Measurements from ENCODE around the gene PROZ. TPM values are rescaled to one million over a fixed set of nuclear protein-coding genes. Genes with fewer than 3 reads are reported as not detected.

Gene PROZ, protein sequence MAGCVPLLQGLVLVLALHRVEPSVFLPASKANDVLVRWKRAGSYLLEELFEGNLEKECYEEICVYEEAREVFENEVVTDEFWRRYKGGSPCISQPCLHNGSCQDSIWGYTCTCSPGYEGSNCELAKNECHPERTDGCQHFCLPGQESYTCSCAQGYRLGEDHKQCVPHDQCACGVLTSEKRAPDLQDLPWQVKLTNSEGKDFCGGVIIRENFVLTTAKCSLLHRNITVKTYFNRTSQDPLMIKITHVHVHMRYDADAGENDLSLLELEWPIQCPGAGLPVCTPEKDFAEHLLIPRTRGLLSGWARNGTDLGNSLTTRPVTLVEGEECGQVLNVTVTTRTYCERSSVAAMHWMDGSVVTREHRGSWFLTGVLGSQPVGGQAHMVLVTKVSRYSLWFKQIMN
- total RNA-seq (not detected), polyA plus RNA-seq (under 1 TPM in 1 of 3 donors, not detected in 2; 0.11 TPM)
- long read RNA-seq, donor 1, result 0 reads
- long read RNA-seq, donor 2, result 0 reads

DNA sequence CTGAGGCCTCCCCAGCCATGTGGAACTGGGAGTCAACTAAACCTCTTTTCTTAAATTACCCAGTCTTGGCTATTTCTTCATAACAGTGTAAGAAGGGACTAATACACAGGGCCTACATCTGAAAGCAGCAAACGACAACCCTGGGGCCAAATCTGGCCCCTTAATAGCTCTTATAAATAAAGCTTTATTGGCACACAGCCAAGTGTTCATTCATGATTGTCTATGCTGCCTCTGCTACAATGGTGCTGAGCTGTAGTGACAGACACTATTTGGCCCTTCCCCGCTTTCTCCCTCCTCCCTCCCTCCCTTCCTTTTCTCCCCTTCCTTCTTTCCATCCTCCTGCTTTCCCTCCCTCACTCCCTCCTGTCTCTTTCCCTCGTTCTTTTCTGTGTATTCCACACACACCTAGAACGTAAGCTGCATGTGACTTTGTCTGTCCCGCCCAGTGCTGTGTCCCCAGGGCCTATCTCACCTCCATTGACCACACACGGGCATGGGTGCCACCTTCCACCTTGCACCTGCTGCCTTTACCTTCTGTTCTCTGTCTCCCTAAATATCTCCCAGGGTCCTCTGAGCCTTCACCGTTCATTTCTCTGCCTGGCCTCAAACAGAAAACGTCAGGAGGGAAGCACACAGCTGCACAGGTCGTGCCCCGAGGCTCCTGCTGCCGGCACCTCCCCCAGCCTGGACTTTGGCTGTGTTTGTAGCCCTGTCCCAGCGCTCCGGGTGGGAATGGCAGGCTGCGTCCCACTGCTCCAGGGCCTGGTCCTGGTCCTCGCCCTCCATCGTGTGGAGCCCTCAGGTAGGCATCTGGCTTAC is at the start of gene PROZ:
Gene PROZ (plus strand): TSS at position 720 of the 819 bp plus-strand sequence. CDS start 13 bp downstream, at position 733.
- Histone ChIP-seq H3K4me1 (peaks cover 0 to 29% (median 9%) of the 10 kb centered on the region in 6 donors), H3K27me3 (replicated peaks in 1 of 7) (peaks cover 0 to 46% (median 10%) of the 10 kb centered on the region in 7 donors), H3K36me3 (no peaks in the 10 kb centered on the region), H3K4me3 (no peak within 1 kb of the TSS), H3K27ac (no peak within 1 kb of the TSS), H3K9me3 (peaks cover 0 to 15% (median 3%) of the 10 kb centered on the region in 8 donors)
- WGBS, 5 donors, result 70 to 78% (median 75%) methylated on average over 14 to 16 of the region's 16 CpGs
- TF ChIP-seq POLR2AphosphoS5 (IDR thresholded peaks at IDR 0.05), result no peak
- TF ChIP-seq POLR2A (IDR thresholded peaks at IDR 0.05), result no peak
- TF ChIP-seq, protein P1, sequence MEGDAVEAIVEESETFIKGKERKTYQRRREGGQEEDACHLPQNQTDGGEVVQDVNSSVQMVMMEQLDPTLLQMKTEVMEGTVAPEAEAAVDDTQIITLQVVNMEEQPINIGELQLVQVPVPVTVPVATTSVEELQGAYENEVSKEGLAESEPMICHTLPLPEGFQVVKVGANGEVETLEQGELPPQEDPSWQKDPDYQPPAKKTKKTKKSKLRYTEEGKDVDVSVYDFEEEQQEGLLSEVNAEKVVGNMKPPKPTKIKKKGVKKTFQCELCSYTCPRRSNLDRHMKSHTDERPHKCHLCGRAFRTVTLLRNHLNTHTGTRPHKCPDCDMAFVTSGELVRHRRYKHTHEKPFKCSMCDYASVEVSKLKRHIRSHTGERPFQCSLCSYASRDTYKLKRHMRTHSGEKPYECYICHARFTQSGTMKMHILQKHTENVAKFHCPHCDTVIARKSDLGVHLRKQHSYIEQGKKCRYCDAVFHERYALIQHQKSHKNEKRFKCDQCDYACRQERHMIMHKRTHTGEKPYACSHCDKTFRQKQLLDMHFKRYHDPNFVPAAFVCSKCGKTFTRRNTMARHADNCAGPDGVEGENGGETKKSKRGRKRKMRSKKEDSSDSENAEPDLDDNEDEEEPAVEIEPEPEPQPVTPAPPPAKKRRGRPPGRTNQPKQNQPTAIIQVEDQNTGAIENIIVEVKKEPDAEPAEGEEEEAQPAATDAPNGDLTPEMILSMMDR (IDR thresholded peaks at IDR 0.05 in 8 of 11, conservative IDR thresholded peaks at IDR 0.05 in 3 of 11), result no peak
- intact Hi-C loops (cut with DNase I; ENCODE audit: low total_unique reads), result loop anchor here (10.0 kb wide), 1 partner anchor 47 kb away; the partner anchor contains the start of genes CUL4A and PCID2
- no peak for DNase-seq

DNA sequence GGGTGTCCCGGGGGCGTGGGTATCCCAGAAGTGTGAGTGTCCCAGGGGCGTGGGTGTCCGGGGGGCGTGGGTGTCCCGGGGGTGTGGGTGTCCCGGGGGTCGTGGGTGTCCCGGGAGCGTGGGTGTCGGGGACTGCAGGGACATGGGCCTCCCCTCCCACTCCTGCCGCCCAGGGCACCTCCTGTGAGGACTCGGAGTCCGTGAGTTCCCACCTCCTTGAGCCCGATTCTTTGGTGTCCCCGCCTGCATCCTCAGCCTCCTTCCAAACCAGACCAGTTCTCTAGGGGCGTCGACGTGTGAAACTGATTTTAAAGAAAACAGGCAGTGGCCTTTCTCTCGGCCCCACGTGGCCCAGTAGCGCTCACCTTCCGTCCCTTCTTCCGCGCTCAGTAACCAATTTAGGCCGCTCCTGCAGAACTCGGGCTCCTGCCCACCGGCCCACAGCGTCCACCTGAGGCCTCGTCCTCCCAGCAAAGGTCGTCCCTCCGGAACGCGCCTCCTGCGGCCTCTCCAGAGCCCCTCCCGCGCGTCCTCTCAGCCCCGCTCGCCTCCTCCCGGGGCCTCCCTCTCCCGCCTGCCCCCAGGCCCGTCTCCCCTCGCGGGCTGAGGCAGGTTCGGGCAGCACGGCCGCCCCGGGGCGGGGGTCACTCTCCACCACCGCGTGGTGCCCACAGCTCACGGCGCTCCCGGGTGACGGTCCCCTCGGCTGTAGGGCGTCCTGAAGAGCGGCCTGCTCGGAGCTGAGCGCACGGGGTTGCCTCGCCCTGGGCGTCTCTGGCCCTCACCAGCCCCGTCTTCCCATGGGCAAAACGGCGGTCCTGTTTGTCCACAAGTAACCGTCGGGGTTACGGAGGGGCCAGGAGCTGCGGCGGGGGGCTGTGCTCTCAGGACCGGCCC is 49.0 kb upstream of the PROZ start:
- peak overlapping the region in 6 of 8 donors; percentile 25 to 68 (median 42) for H3K4me3 ChIP-seq
- WGBS, 5 donors, result 28 to 38% (median 35%) methylated on average over 57 to 73 of the region's 73 CpGs
- TF ChIP-seq, protein P1 (IDR thresholded peaks at IDR 0.05 in 8 of 11, conservative IDR thresholded peaks at IDR 0.05 in 3 of 11), result no peak
- no peak for TF ChIP-seq POLR2AphosphoS5 (IDR thresholded peaks at IDR 0.05)
- TF ChIP-seq POLR2A (IDR thresholded peaks at IDR 0.05), result no peak
- H3K36me3 ChIP-seq, result no peaks in the 10 kb centered on the region
- intact Hi-C loops (cut with DNase I; ENCODE audit: low total_unique reads), result no loop called here
- H3K27ac ChIP-seq, result no peak overlapping the region
- H3K27me3 ChIP-seq (replicated peaks in 1 of 7), result peaks cover 0 to 43% (median 21%) of the 10 kb centered on the region in 7 donors
- peaks cover 9 to 18% (median 15%) of the 10 kb centered on the region in 6 donors for H3K4me1 ChIP-seq
- peak; percentile 65 for DNase-seq
- H3K9me3 ChIP-seq, result no peaks in the 10 kb centered on the region

DNA sequence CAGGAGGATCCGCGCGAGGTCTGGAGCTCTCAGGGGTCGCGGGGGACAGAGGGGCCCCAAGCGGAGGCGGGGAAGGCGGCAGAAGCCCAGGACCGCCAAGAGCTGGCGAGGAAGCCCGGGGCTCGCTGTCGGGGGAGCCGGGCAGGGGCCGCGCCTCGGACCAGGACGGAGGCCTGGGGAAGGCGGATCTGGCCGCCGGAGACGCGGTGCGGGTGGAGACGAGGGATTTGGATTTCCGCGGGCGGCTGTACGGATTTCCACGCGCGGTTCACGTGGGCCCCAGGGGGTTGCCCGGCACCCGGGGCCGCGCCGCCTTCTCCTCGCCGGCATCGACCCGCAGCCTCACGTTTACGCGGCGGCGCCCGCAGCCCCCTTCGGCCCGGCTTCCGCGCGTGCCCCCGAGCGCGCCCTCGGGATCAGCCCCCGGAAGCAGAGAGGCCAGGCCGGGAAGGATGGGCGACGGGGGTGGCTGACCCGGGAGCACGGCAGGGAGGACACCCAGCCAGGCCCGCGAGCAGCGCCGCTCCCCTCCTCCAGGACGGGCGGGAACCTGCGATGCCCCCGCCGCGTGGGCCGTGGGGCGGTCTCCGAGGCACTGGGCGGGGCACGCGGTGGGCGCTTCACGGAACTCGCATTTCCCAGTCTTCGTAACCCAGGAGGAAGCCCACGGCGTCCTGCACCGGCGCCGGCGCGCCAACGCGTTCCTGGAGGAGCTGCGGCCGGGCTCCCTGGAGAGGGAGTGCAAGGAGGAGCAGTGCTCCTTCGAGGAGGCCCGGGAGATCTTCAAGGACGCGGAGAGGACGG is 48.2 kb upstream of the PROZ start:
- peak; percentile 59 for DNase-seq
- H3K36me3 ChIP-seq, result no peaks in the 10 kb centered on the region
- no peak overlapping the region for H3K27ac ChIP-seq
- intact Hi-C loops (cut with DNase I; ENCODE audit: low total_unique reads), result no loop called here
- H3K27me3 ChIP-seq (replicated peaks in 1 of 7), result peaks cover 0 to 40% (median 21%) of the 10 kb centered on the region in 7 donors
- no peaks in the 10 kb centered on the region for H3K9me3 ChIP-seq
- peaks cover 9 to 18% (median 15%) of the 10 kb centered on the region in 6 donors for H3K4me1 ChIP-seq
- WGBS, 5 donors, result 2 to 11% (median 3%) methylated on average over 35 to 99 of the region's 99 CpGs
- peak overlapping the region; percentile 25 to 68 (median 40) for H3K4me3 ChIP-seq
- TF ChIP-seq POLR2AphosphoS5 (IDR thresholded peaks at IDR 0.05) (peak in 1 of 3 donors; percentile 22), POLR2A (IDR thresholded peaks at IDR 0.05) (no peak)
- TF ChIP-seq, protein P1 (IDR thresholded peaks at IDR 0.05 in 8 of 11, conservative IDR thresholded peaks at IDR 0.05 in 3 of 11), result no peak
